Measurements from ENCODE around the gene DLGAP1. TPM values are rescaled to one million over a fixed set of nuclear protein-coding genes. Genes with fewer than 3 reads are reported as not detected.

The DLGAP1 gene
- total and polyA plus RNA-seq, 2 experiments from 2014 or later, result 0.13 to 0.22 TPM

- in situ Hi-C loops (cut with MboI), result no loop called here
- H3K4me3 ChIP-seq, result 0 out of 2 replicates have a peak overlapping the region, but pooled peaks have one; percentile 8
- H3K9me3 ChIP-seq (ENCODE audit: low read depth), result no peaks in the 10 kb centered on the region
- no peaks in the 10 kb centered on the region; the same call in 1 of the 2 replicates for H3K4me1 ChIP-seq (ENCODE audit: insufficient read depth)
- H3K27me3 ChIP-seq (replicated peaks; ENCODE audit: insufficient read depth), result peaks cover 4% of the 10 kb centered on the region; the same call in 1 of the 2 replicates
- H3K9me2 ChIP-seq (ENCODE audit: insufficient read depth), result no peaks in the 10 kb centered on the region
- peak overlapping the region; percentile 60 for H2AFZ ChIP-seq
- H3K79me2 ChIP-seq (ENCODE audit: insufficient read depth), result no peaks in the 10 kb centered on the region
- peak overlapping the region; percentile 22 for H3K4me2 ChIP-seq (ENCODE audit: unreplicated experiment)
- no peaks in the 10 kb centered on the region for H3F3A ChIP-seq (ENCODE audit: insufficient read depth)
- TF ChIP-seq EZH2 (IDR thresholded peaks at IDR 0.05; ENCODE audit: insufficient read depth, poor library complexity, severe bottlenecking) (no peak), EZH2phosphoT487 (IDR thresholded peaks at IDR 0.05; ENCODE audit: insufficient read depth, low read depth) (no peak)
- WGBS, 2 experiments (ENCODE audit: low coverage in 1 of 2, low lambda C conversion rate in 2 of 2, missing lambda C conversion rate in 2 of 2), result 30 to 34% methylated on average over 12 of the region's 12 CpGs
- no peak for DNase-seq
- no peaks in the 10 kb centered on the region for H3K36me3 ChIP-seq (ENCODE audit: low read depth)
- H3K9ac ChIP-seq, result no peak overlapping the region
- H3K27ac ChIP-seq, result no peak overlapping the region
- no peaks in the 10 kb centered on the region for H4K20me1 ChIP-seq (ENCODE audit: insufficient read depth)
These were observed 348.0 kb downstream of the DLGAP1 start for GRCh38 chr18:4107049-4107467.

GRCh38 chr18:4106407-4107033 is 348.6 kb downstream of the DLGAP1 start:
- no peak for TF ChIP-seq EZH2phosphoT487 (IDR thresholded peaks at IDR 0.05; ENCODE audit: insufficient read depth, low read depth)
- TF ChIP-seq EZH2 (IDR thresholded peaks at IDR 0.05; ENCODE audit: insufficient read depth, poor library complexity, severe bottlenecking), result no peak
- Histone ChIP-seq H3K4me3 (peak overlapping the region; percentile 8; the same call in 1 of the 2 replicates), H3K36me3 (ENCODE audit: low read depth) (no peaks in the 10 kb centered on the region), H3K27ac (no peak overlapping the region), H3K9me3 (ENCODE audit: low read depth) (no peaks in the 10 kb centered on the region), H3K4me1 (ENCODE audit: insufficient read depth) (no peaks in the 10 kb centered on the region; the same call in 1 of the 2 replicates), H3K9ac (no peak overlapping the region), H3K4me2 (ENCODE audit: unreplicated experiment) (peak overlapping the region; percentile 22), H3F3A (ENCODE audit: insufficient read depth) (no peaks in the 10 kb centered on the region), H3K27me3 (replicated peaks; ENCODE audit: insufficient read depth) (peaks cover 4% of the 10 kb centered on the region; the same call in 1 of the 2 replicates), H3K9me2 (ENCODE audit: insufficient read depth) (no peaks in the 10 kb centered on the region), H4K20me1 (ENCODE audit: insufficient read depth) (no peaks in the 10 kb centered on the region), H2AFZ (peak overlapping the region; percentile 60), H3K79me2 (ENCODE audit: insufficient read depth) (no peaks in the 10 kb centered on the region)
- 12 to 16% methylated on average over 13 of the region's 13 CpGs for WGBS, 2 experiments (ENCODE audit: low coverage in 1 of 2, low lambda C conversion rate in 2 of 2, missing lambda C conversion rate in 2 of 2)
- in situ Hi-C loops (cut with MboI), result no loop called here
- DNase-seq, result peak; percentile 69

GRCh38 chr18:4102901-4103300 is 352.2 kb downstream of the DLGAP1 start:
- TF ChIP-seq EZH2phosphoT487 (IDR thresholded peaks at IDR 0.05; ENCODE audit: insufficient read depth, low read depth) (no peak), EZH2 (IDR thresholded peaks at IDR 0.05; ENCODE audit: insufficient read depth, poor library complexity, severe bottlenecking) (no peak)
- H3K4me3 ChIP-seq, result no peak overlapping the region
- no peaks in the 10 kb centered on the region for H4K20me1 ChIP-seq (ENCODE audit: insufficient read depth)
- H3K9ac ChIP-seq, result no peak overlapping the region
- no peaks in the 10 kb centered on the region for H3K27me3 ChIP-seq (replicated peaks; ENCODE audit: insufficient read depth)
- DNase-seq, result no peak
- no peaks in the 10 kb centered on the region for H3K36me3 ChIP-seq (ENCODE audit: low read depth)
- no peak overlapping the region for H2AFZ ChIP-seq
- no peaks in the 10 kb centered on the region for H3K79me2 ChIP-seq (ENCODE audit: insufficient read depth)
- in situ Hi-C loops (cut with MboI), result no loop called here
- no peak overlapping the region for H3K4me2 ChIP-seq (ENCODE audit: unreplicated experiment)
- H3K9me3 ChIP-seq (ENCODE audit: low read depth), result no peaks in the 10 kb centered on the region
- WGBS, 2 experiments (ENCODE audit: low coverage in 1 of 2, low lambda C conversion rate in 2 of 2, missing lambda C conversion rate in 2 of 2), result 86 to 88% methylated on average over 1 of the region's 1 CpG
- H3K4me1 ChIP-seq (ENCODE audit: insufficient read depth), result no peaks in the 10 kb centered on the region; the same call in 1 of the 2 replicates
- no peaks in the 10 kb centered on the region for H3K9me2 ChIP-seq (ENCODE audit: insufficient read depth)
- H3K27ac ChIP-seq, result no peak overlapping the region
- H3F3A ChIP-seq (ENCODE audit: insufficient read depth), result no peaks in the 10 kb centered on the region

- H3K4me3 ChIP-seq, result no peak overlapping the region
- H3K27ac ChIP-seq, result no peak overlapping the region
- no peak for DNase-seq
- TF ChIP-seq EZH2phosphoT487 (IDR thresholded peaks at IDR 0.05; ENCODE audit: insufficient read depth, low read depth) (no peak), EZH2 (IDR thresholded peaks at IDR 0.05; ENCODE audit: insufficient read depth, poor library complexity, severe bottlenecking) (no peak)
- no peaks in the 10 kb centered on the region for H3K9me3 ChIP-seq (ENCODE audit: low read depth)
- WGBS, 2 experiments (ENCODE audit: low coverage in 1 of 2, low lambda C conversion rate in 2 of 2, missing lambda C conversion rate in 2 of 2), result 44 to 45% methylated on average over 5 of the region's 5 CpGs
- H3K4me1 ChIP-seq (ENCODE audit: insufficient read depth), result no peaks in the 10 kb centered on the region
- H3F3A ChIP-seq (ENCODE audit: insufficient read depth), result no peaks in the 10 kb centered on the region
- H3K4me2 ChIP-seq (ENCODE audit: unreplicated experiment), result no peak overlapping the region
- no peaks in the 10 kb centered on the region for H3K9me2 ChIP-seq (ENCODE audit: insufficient read depth)
- no peak overlapping the region for H3K9ac ChIP-seq
- in situ Hi-C loops (cut with MboI), result no loop called here
- no peaks in the 10 kb centered on the region for H3K27me3 ChIP-seq (replicated peaks; ENCODE audit: insufficient read depth)
- no peaks in the 10 kb centered on the region for H3K36me3 ChIP-seq (ENCODE audit: low read depth)
- no peak overlapping the region for H2AFZ ChIP-seq
- H4K20me1 ChIP-seq (ENCODE audit: insufficient read depth), result no peaks in the 10 kb centered on the region
- H3K79me2 ChIP-seq (ENCODE audit: insufficient read depth), result no peaks in the 10 kb centered on the region
These were observed 354.1 kb downstream of the DLGAP1 start for GRCh38 chr18:4101009-4101408.
